ENCODE measurements around the gene RPL32.
"Not testable (repeated sequence)": the region's sequence is repeated elsewhere in the genome, so short reads cannot be mapped to it uniquely, and the experiment has no call there.

RPL32 gene

GRCh38 chr3:12797892-12798558, 43.3 kb downstream of the RPL32 start:
- DNase-seq (ENCODE audit: low spot score in 2 of 2) (no peak), ATAC-seq (ENCODE audit: low read depth) (peak; percentile 56)
- Mint-ChIP-seq H3K36me3 (no peaks in the 10 kb centered on the region), H3K27ac (no peak overlapping the region), H3K27me3 (peaks cover 3% of the 10 kb centered on the region), H3K4me3 (peak overlapping the region; percentile 41), H3K9me3 (no peaks in the 10 kb centered on the region), H3K4me1 (peaks cover 20% of the 10 kb centered on the region)

- ATAC-seq (ENCODE audit: low read depth): no peak
- Mint-ChIP-seq H3K4me1 (peaks cover 20% of the 10 kb centered on the region), H3K4me3 (peak overlapping the region; percentile 90), H3K36me3 (no peaks in the 10 kb centered on the region), H3K27ac (peak overlapping the region; percentile 26), H3K27me3 (peaks cover 3% of the 10 kb centered on the region), H3K9me3 (no peaks in the 10 kb centered on the region)
- DNase-seq (ENCODE audit: low spot score in 2 of 2): no peak
Measured at GRCh38 chr3:12797124-12797891, 44.1 kb downstream of the RPL32 start.

GRCh38 chr3:12796171-12797123, 44.9 kb downstream of the RPL32 start, which contains the start of gene CAND2:
Gene CAND2, plus strand, starts transcription at chr3:12796680. Its CDS starts 41 bp downstream, at chr3:12796721.
- Mint-ChIP-seq H3K27ac (peak within 1 kb of the TSS; percentile 26), H3K4me1 (peaks cover 20% of the 10 kb centered on the region), H3K36me3 (no peaks in the 10 kb centered on the region), H3K9me3 (no peaks in the 10 kb centered on the region), H3K27me3 (peaks cover 3% of the 10 kb centered on the region), H3K4me3 (peak within 1 kb of the TSS; percentile 90)
- DNase-seq (ENCODE audit: low spot score in 2 of 2): peak; percentile 32 to 38
- ATAC-seq (ENCODE audit: low read depth): peak; percentile 83

GRCh38 chr3:12793701-12794100, 47.7 kb downstream of the RPL32 start:
- Mint-ChIP-seq H3K27ac (no peak overlapping the region), H3K9me3 (no peaks in the 10 kb centered on the region), H3K36me3 (no peaks in the 10 kb centered on the region), H3K4me1 (peaks cover 20% of the 10 kb centered on the region), H3K4me3 (no peak overlapping the region), H3K27me3 (peaks cover 5% of the 10 kb centered on the region)
- DNase-seq (ENCODE audit: low spot score in 2 of 2) (no peak), ATAC-seq (ENCODE audit: low read depth) (no peak)

- peaks cover 4% of the 10 kb centered on the region for H3K4me1 Mint-ChIP-seq
- H3K27ac Mint-ChIP-seq: no peak overlapping the region
- H3K4me3 Mint-ChIP-seq: no peak overlapping the region
- peaks cover 6% of the 10 kb centered on the region for H3K27me3 Mint-ChIP-seq
- no peaks in the 10 kb centered on the region for H3K9me3 Mint-ChIP-seq
- ATAC-seq (ENCODE audit: low read depth) (no peak), DNase-seq (ENCODE audit: low spot score in 2 of 2) (no peak)
- no peaks in the 10 kb centered on the region for H3K36me3 Mint-ChIP-seq
Measured at GRCh38 chr3:12791430-12791829, 49.9 kb downstream of the RPL32 start.

GRCh38 chr3:12787967-12788690, 53.2 kb downstream of the RPL32 start:
- DNase-seq (ENCODE audit: low spot score in 2 of 2); H3K27ac Mint-ChIP-seq; H3K4me1 Mint-ChIP-seq; ATAC-seq (ENCODE audit: low read depth); H3K36me3 Mint-ChIP-seq; H3K4me3 Mint-ChIP-seq; H3K9me3 Mint-ChIP-seq: not testable (repeated sequence)
- H3K27me3 Mint-ChIP-seq: peaks cover 10% of the 10 kb centered on the region

GRCh38 chr3:12787346-12787745, 54.0 kb downstream of the RPL32 start:
- not testable (repeated sequence) for H3K9me3 Mint-ChIP-seq; H3K4me3 Mint-ChIP-seq; H3K36me3 Mint-ChIP-seq; H3K4me1 Mint-ChIP-seq; ATAC-seq (ENCODE audit: low read depth); H3K27ac Mint-ChIP-seq
- DNase-seq (ENCODE audit: low spot score in 2 of 2): peak in 1 of 2 donors; percentile 69
- peaks cover 13% of the 10 kb centered on the region for H3K27me3 Mint-ChIP-seq

- H3K36me3 Mint-ChIP-seq: no peaks in the 10 kb centered on the region
- DNase-seq (ENCODE audit: low spot score in 2 of 2): no peak
- H3K4me3 Mint-ChIP-seq: no peak overlapping the region
Measured at GRCh38 chr3:12785096-12785495, 56.3 kb downstream of the RPL32 start.

More at GRCh38 chr3:12785096-12785495, 56.3 kb downstream of the RPL32 start:
- Mint-ChIP-seq H3K4me1 (peaks cover 2% of the 10 kb centered on the region), H3K27ac (no peak overlapping the region), H3K9me3 (no peaks in the 10 kb centered on the region), H3K27me3 (peaks cover 17% of the 10 kb centered on the region)
- ATAC-seq (ENCODE audit: low read depth): no peak
